K562 (cell line): Measurements from ENCODE around the gene PPP6R3. TPM values are rescaled to one million over a fixed set of nuclear protein-coding genes. Genes with fewer than 3 reads are reported as not detected.
A peak's percentile ranks its signal among the peaks of the same experiment; 100 is the strongest.

Experiments used
- ATAC-seq: fragments of 200-7000 bp; cut with Tn5 transposase; 3 replicates; pipeline ENCODE4 v1.9.1; 2020; ENCODE audit warnings: moderate library complexity
- BruUV-seq: library from RNA; stranded (reverse); fragments of 400-500 nt; replicated peaks from 2 replicates; lab custom pipeline; 2021; lab: Mats Ljungman, UMichigan
- CTCF ChIA-PET: fragments of 300-600 bp; formaldehyde crosslinking; extraction: SDS; loops from one replicate; lab custom pipeline; 2021; ENCODE audit warnings: low intra/inter-chr PET ratio; lab: Yijun Ruan, JAX
- POLR2A ChIA-PET: fragments of 300-600, 350-650 bp; sonication (Branson Sonifier 250); formaldehyde crosslinking; extraction: SDS; loops from one replicate; lab custom pipeline; 2021; ENCODE audit warnings: antibody characterized with exemption, inconsistent platforms; lab: Yijun Ruan, JAX
- DNase-seq, 4 experiments: peaks; one replicate each; pipeline versions ENCODE4 v3.0.0 to v3.0.0-alpha.2; 2011 to 2018; ENCODE audit warnings: low spot score in 3 of 4, mixed read lengths in 3 of 4; ENCODE audit errors: extremely low read depth in 1 of 4
- FAIRE-seq: peaks from 2 replicates; lab custom pipeline; 2011; peaks lifted over from hg19 to GRCh38; lab: Jason Lieb, UNC
- H2AFZ ChIP-seq: 2 replicates; pipeline ENCODE4 v1.6.0; 2011; ENCODE audit warnings: low read depth, low read length, control low read depth, inconsistent platforms
- H3K27ac ChIP-seq: fragments of 200-600 bp; 3 replicates; pipeline ENCODE4 v1.8.0; 2011; ENCODE audit warnings: low read depth, mild to moderate bottlenecking, control low read depth, inconsistent platforms, low read length, moderate library complexity, mixed read lengths; ENCODE audit errors: extremely low read depth
- H3K27me3 ChIP-seq, 2 experiments: fragments of 300-600 bp in 1 of 2; 2 replicates in 1 of 2; 3 replicates in 1 of 2; pipeline versions ENCODE4 v1.6.0 to v1.8.0; 2011; ENCODE audit warnings: inconsistent platforms in 2 of 2, low read length in 2 of 2, mild to moderate bottlenecking in 1 of 2, mixed read lengths in 1 of 2, moderate library complexity in 1 of 2; ENCODE audit not compliant: control insufficient read depth in 2 of 2, insufficient read depth in 2 of 2
- H3K36me3 ChIP-seq: fragments of 300-600 bp; 3 replicates; pipeline ENCODE4 v1.8.0; 2011; ENCODE audit warnings: mild to moderate bottlenecking, low read length, inconsistent platforms; ENCODE audit not compliant: control insufficient read depth, insufficient read depth
- H3K4me1 ChIP-seq, 2 experiments: fragments of 200-600 bp in 1 of 2; replicated peaks in 1 of 2; 2 replicates in 1 of 2; 3 replicates in 1 of 2; pipeline versions ENCODE4 v1.5.1 to v1.8.0; 2011; ENCODE audit warnings: inconsistent platforms in 2 of 2, low read length in 2 of 2, mild to moderate bottlenecking in 1 of 2, mixed read lengths in 1 of 2, moderate library complexity in 1 of 2; ENCODE audit not compliant: control insufficient read depth in 2 of 2, insufficient read depth in 2 of 2
- H3K4me2 ChIP-seq: 2 replicates; pipeline ENCODE4 v1.6.1; 2011; ENCODE audit warnings: low read length, control low read depth, inconsistent platforms, mixed read lengths; ENCODE audit not compliant: insufficient read depth
- H3K4me3 ChIP-seq: fragments of 200-600 bp; sonication (generic), shearing (Covaris generic); 2 replicates; pipeline ENCODE4 v1.5.1; 2016; ENCODE audit warnings: control low read depth, inconsistent platforms
- H3K79me2 ChIP-seq: fragments of 200-600 bp; 3 replicates; pipeline ENCODE4 v1.8.0; 2011; ENCODE audit warnings: low read length, inconsistent platforms; ENCODE audit not compliant: control insufficient read depth, insufficient read depth
- H3K9ac ChIP-seq, 2 experiments: 2 replicates each; pipeline versions ENCODE4 v1.6.0 to v1.6.1; 2011; ENCODE audit warnings: low read depth in 2 of 2, low read length in 2 of 2, control low read depth in 1 of 2, inconsistent platforms in 1 of 2, mild to moderate bottlenecking in 1 of 2, mixed read lengths in 1 of 2; ENCODE audit not compliant: insufficient read depth in 1 of 2
- H3K9me1 ChIP-seq: one replicate; pipeline ENCODE4 v1.6.0; 2011; ENCODE audit warnings: inconsistent platforms, mild to moderate bottlenecking, low read length, moderate library complexity; ENCODE audit not compliant: control insufficient read depth, insufficient read depth
- H3K9me3 ChIP-seq: replicated peaks from 2 replicates; pipeline ENCODE4 v1.5.1; 2011; ENCODE audit warnings: low read depth, low read length, inconsistent platforms; ENCODE audit not compliant: control insufficient read depth, insufficient read depth
- H4K20me1 ChIP-seq: replicated peaks from 2 replicates; pipeline ENCODE4 v1.6.1; 2011; ENCODE audit warnings: low read length, inconsistent platforms, mixed read lengths; ENCODE audit not compliant: control insufficient read depth, insufficient read depth
- CBFB ChIP-seq: sonication (generic); formaldehyde crosslinking; IDR thresholded peaks from 2 replicates; pipeline ENCODE4 v1.4.0; 2020; ENCODE audit warnings: mild to moderate bottlenecking, missing genetic modification reagents
- SFPQ ChIP-seq: fragments of 200-400 bp; formaldehyde crosslinking; IDR thresholded peaks from 2 replicates; pipeline ENCODE4 v1.6.1; 2017; ENCODE audit warnings: mild to moderate bottlenecking, low read depth, low read length, moderate library complexity
- ZNF75A ChIP-seq: fragments of 450-650 bp; formaldehyde crosslinking; IDR thresholded peaks from 2 replicates; pipeline ENCODE4 v1.4.0; 2020; ENCODE audit warnings: mild to moderate bottlenecking
- WGBS: fragments of 100-300 bp; shearing (Covaris generic); methylation state at CpG from one replicate; pipeline ENCODE4 v1.1.6; 2016; ENCODE audit warnings: low coverage, mixed read lengths; ENCODE audit not compliant: insufficient coverage; ENCODE audit errors: missing lambda C conversion rate; 5-methylcytosine and 5-hydroxymethylcytosine counted together
- in situ Hi-C: fragments of 300-500 bp; cut with MboI; formaldehyde crosslinking; loops from 4 replicates; pipeline ENCODE4 v1.15.0; 2018; ENCODE audit warnings: inconsistent platforms, mixed read lengths
- intact Hi-C: fragments of 100-400 bp; cut with micrococcal nuclease; formaldehyde crosslinking; loops from 2 replicates; pipeline ENCODE4 v1.14.2; 2022
- polyA plus RNA-seq, 8 experiments: library from polyadenylated mRNA; depleted of rRNA in 4 of 8; stranded (reverse) in 5 of 8; unstranded in 3 of 8; fragments of >200 nt; fragmentation: Nextera tagmentation in 2 of 8; fragmentation: Illumina TruSeq in 1 of 8; extraction: Ambion mirVana in 2 of 8; extraction: Trizol in 1 of 8; gene quantifications; 2 replicates each; pipeline versions ENCODE4 v1.2.1 to v1.2.3, GENCODE V29; 2011 to 2014; ENCODE audit warnings: inconsistent platforms in 1 of 8, missing spikeins in 1 of 8
- total RNA-seq, 7 experiments: library from RNA; depleted of rRNA in 6 of 7; stranded (reverse); fragments of >200 nt in 6 of 7; fragmentation: Illumina TruSeq in 2 of 7; extraction: Trizol in 2 of 7; gene quantifications; 2 replicates each; pipeline versions ENCODE4 v1.2.1 to v1.2.3, GENCODE V29; 2011 to 2021; ENCODE audit warnings: low replicate concordance in 1 of 7

PPP6R3 gene
- total and polyA plus RNA-seq, 9 of the 15 experiments (the other 6 are each of a cell fraction or from before 2014, with no cell fraction given): 20.3 to 117 (median 80.6) TPM

GRCh38 chr11:68497761-68498160 lies 37.2 kb downstream of the PPP6R3 start (continued):
- TF ChIP-seq SFPQ: no peak

GRCh38 chr11:68498321-68498720 lies 37.8 kb downstream of the PPP6R3 start:
- H3K4me1 ChIP-seq: peaks cover 22 to 36% of the 10 kb centered on the region in 2 experiments

More at GRCh38 chr11:68498321-68498720, 37.8 kb downstream of the PPP6R3 start:
- Histone ChIP-seq H3K27me3 (no peaks in the 10 kb centered on the region), H3K9me3 (no peaks in the 10 kb centered on the region), H2AFZ (no peak overlapping the region), H3K9ac (no peak overlapping the region), H4K20me1 (peaks cover 34% of the 10 kb centered on the region), H3K36me3 (no peaks in the 10 kb centered on the region; the same call in 1 of the 3 replicates), H3K4me3 (no peak overlapping the region), H3K9me1 (no peaks in the 10 kb centered on the region), H3K79me2 (peaks cover 93% of the 10 kb centered on the region), H3K27ac (no peak overlapping the region), H3K4me2 (peak overlapping the region; percentile 41; the same call in 1 of the 2 replicates)
- ATAC-seq: peak; percentile 30; the same call in 1 of the 3 replicates
- CTCF ChIA-PET: no interaction called here
- no TSS peak for BruUV-seq
- in situ Hi-C loops (no loop called here), intact Hi-C loops (no loop called here)
- no peak for FAIRE-seq
- TF ChIP-seq ZNF75A (CRISPR knock-in tag): 0 out of 2 replicates have a peak, but pooled peaks have one; percentile 37
- TF ChIP-seq CBFB (CRISPR knock-in tag): no peak
- no peak for DNase-seq
- POLR2A ChIA-PET: interaction anchor here (1.0 to 1.3 kb wide), 3 partner anchors 15 to 24 kb away, joined by 3 to 4 read pairs (median 4); no protein-coding TSS in a partner anchor
- 4% methylated on average over 2 of the region's 2 CpGs for WGBS
